HCEC 1CT (cell line): ENCODE results near the gene MYL3.
"Not testable (repeated sequence)": the region's sequence is repeated elsewhere in the genome, so short reads cannot be mapped to it uniquely, and the experiment has no call there.

Experiments used
- DNase-seq: peaks from one replicate; pipeline ENCODE4 v3.0.0-alpha.2; 2017

MYL3 gene

DNA sequence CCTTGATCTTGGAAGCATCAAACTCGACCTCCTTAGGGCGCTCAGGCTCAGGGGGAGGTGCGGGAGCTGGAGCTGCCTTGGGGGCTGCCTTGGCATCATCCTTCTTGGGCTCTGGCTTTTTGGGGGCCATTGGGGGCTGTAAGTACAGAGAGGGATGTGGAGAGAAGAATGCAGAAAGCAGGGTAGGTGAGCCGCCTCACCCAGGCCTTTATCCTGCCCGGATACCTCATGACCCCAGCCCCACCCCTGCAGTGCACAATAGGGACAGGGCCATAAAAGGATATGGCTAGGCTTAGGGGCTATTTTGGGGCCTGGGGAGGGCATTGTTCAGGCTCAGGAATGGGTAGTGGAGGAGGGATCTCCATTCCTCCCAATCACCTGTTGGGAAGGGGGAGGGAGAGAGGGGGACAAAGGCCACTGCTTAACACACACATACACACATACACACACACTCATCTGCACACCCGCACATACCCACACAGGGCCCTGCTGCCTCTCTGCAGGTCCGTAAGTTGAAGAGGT lies at the start of gene MYL3:
Gene MYL3 (minus strand): TSS at position 184 of the 522 bp plus-strand sequence. CDS start 54 bp downstream, at position 130.
- DNase-seq, result no peak

DNA sequence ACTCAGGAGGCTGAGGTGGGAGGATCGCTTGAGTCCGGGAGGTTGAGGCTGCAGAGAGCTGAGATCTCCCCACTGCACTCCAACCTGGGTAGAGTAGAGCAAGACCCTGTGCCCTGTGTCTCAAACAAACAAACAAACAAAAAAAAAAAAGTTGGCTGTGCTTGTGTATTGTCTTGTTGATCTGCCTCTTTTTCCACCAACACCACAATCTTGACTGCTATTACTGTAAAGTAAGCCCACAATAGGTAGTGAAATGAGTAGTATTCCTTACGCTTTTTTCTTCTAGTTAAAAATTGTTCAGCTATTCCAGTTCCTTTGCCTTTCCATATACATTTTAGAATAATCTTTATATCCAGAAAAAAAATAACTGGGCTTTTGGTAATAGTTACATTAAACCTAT lies 49.7 kb upstream of the MYL3 start:
- no peak for DNase-seq

DNA sequence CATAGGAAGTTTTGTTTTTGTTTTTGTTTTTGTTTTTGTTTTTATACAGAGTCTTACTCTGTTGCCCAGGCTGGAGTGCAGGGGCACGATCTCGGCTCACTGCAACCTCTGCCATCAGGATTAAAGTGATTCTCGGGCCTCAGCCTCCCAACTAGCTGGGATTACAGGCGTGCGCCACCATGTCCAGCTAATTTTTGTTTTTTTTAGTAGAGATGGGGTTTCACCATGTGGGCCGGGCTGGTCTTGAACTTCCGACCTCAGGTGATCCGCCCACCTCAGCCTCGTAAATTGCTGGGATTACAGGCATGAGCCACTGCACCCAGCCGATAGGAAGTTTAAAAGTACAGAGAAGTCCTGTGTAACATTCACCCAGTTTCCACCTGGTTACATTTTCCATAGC lies 47.7 kb upstream of the MYL3 start:
- DNase-seq, result not testable (repeated sequence)

DNA sequence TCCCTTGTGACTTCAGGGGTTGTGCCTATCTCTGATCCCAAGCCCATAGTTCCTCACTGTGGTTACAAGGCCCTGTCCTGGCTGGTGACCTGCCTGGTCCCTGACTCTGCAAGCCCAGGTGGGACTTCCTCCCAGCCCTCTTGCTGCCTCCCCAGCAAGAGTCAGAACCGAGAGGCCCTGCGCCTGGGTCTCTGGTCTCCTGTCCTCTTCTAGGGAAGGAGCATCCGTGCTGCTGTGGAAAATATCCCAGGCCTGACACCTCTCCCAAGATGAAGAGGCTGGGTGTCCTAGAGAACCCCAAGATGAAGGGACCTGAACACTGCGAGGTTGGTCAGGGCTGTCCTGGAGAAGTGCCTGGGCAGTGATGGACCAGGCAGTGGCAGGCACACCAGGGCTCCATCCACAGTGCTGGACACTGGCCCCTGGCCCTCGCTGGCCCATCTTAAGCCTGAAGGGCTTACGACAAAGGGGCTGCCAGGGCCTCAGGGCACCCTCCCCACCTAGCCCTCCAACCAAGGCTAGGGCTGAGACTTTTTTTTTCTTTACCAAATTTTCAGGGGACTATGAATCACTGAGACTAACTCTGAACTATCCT lies 47.0 kb upstream of the MYL3 start:
- no peak for DNase-seq

DNA sequence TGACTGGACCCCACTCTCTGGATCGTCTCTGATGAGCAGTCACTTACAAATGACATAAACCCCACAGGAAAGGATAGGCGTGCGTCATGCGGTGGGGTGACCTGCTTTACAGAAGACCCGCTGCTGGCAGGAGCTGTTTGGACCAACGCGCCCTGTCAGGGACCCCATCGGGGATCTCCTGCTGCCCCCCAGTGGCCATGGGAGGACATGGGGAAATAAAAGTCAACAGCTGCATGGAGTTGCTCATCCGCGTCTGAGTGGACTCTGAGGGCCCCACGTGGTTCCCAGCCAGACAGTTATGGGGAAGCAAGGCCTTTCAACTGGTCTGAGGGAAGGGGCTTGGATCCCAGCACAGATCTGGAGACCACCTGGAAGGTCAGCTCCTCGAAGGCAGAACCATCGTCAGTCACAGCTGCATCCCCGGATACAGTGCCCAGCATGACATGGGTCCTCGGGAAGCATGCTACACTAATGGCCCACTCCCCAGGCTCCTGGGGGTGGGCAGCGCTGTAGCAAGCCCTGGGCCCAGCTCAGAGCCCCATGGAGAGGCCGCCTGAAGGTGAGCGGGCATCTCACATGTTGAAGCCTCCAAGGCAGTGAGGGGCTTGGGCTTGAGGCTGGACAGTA lies 46.4 kb upstream of the MYL3 start:
- DNase-seq, result peak; percentile 75

DNA sequence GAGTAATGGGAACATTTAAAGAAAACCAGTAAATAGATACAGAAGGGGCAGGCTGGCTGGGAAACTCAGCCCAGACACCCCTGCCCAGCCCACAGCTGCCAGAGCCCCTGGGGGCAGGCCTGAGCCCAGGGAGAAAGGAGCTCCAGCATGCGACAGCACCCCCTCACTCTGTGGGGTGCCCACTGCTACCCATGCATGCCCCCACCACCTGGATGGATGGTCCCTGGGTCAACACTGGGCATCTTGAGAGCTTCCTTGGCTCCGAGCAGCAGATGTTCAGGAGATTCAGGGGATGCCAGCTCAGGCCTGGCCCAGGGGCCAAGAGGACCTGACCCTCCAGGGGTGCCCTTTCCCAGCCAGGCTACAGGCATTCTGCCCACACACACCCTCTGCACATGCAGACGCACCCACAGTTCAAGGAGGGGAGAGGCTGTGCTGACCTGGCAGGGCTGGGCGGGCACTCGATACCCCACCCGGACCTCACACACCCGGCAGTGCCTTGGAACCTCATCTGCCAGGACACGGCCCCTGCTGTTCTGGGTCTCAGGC lies 45.8 kb upstream of the MYL3 start:
- DNase-seq, result no peak

DNA sequence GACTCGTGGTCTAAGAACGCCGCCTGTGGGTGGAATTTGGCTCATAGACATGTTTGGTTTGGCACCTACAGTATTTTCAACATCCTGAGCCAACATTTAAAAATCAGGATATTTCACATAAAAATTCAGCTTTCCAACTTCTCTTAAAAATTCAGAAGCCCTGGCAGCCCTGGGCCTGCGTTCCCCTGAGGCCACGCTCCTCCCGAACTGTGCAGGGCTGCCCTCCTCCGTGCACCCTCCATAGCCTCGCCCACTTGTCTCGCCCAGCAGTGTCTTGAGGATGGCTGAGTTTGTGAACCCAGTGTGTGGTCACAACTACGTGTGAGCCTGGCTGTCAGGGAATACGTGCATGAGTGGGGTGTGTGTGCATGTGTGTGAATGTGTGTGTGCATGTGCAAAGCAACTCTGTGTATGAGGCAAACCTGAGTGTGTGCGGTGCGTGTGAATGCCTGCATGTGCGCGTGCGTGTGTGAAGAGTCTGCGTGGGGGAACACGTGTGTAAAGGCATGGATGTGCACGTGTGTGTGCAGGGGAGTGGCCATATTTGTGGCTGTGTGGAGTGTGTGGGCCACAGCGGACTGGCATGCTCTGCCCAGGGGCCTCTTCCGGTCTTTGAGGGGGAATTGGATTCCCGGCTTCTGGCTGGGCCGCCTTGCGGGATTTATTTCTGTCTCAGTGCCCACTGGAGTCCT lies 45.2 kb upstream of the MYL3 start:
- DNase-seq, result peak; percentile 18

DNA sequence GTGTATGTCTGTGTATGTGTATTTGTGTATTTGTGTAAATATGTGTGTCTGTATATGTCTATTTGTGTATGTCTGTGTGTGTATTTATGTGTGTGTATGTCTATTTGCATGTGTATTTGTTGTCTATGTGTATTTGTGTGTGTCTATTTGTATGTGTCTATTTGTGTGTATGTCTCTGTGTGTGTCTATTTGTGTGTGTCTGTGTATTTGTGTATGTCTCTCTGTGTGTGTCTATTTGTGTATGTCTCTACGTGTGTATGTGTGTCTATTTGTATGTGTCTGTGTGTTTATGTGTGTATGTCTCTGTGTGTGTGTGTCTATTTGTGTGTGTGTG lies 44.7 kb upstream of the MYL3 start:
- no peak for DNase-seq

DNA sequence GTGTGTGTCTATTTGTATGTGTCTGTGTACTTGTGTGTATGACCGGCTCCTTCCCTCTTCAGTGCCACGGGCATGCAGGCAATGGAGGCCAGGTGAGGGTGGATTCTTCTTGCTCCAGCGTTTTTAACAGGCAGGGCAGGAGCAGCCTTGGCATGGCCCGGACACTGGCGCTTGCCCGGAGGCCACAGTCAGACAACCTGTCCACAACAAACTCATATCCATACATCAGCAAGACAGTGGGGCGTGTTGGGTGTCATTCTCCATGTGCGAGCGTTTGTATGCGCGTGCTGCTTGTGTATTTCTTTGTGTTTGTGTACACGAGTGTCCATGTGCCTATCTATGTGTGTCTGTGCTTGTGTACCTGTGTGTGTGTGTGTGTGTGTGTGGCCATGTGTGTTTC lies 44.0 kb upstream of the MYL3 start:
- no peak for DNase-seq

DNA sequence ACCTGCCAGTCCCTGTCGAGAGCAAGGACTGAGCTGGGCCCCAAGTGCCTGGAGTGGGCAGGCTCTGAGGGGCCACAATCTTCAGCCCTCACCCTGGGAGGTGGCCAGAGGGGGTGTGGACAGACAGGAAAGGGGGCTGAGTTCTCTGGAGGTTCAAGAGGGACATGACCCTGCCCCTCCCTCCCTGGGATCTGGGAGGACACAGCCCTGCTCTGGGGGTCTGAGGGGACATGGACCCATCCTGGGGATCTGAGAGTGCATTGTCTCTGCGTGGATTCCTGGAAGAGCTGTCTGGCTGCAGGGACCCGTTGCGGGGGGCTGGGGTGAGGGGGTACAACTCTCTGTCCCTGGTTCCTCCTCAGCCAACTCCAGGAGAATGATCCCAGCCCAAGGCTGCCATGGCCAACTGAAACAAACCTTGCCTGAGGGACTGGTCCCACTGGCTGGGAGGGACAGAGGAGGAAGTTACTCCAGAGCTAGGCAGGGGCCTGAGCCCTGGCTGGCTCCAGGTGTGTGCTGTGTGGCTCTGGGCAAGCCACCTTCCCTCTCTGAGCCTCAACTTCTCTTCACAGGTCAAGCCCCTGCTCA lies 43.3 kb upstream of the MYL3 start:
- DNase-seq, result no peak

DNA sequence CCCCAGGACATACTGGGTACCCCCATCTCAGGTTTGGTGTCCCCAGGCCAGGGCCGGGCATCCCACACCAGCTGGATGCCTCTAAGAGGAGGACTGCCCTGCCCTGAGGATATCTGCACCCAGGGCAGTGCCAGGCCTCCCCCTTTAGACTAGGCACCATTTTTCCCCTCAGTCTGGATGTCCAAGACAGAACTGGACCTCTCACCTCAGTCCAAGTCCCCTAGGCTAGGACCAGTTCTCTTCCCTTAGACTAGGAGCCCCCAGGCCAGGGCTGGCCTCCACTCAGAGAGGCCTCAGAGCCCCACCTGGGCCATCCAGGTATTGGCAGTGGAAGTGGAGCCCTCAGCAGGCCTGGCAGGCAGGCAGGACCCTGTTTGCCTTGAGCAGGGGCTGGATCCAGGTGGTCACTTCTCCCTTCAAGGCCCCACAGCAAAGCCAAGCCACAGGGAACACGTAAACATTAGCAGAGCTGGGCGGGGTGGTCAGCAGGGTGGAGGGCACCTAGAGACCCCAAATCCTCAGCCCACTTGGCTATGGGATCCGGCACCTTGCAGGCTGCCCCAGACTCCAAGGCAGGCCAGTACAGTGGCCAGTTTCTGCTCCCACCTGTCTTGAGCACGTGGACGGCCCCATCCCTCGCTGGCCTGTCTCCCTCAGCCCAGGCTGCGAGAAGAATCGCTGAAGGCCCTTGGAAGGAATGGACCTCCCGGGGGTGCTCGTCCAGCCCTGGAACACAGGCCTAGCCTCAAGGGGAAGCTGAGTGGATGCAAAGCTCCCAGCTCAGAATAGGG lies 42.6 kb upstream of the MYL3 start:
- no peak for DNase-seq

DNA sequence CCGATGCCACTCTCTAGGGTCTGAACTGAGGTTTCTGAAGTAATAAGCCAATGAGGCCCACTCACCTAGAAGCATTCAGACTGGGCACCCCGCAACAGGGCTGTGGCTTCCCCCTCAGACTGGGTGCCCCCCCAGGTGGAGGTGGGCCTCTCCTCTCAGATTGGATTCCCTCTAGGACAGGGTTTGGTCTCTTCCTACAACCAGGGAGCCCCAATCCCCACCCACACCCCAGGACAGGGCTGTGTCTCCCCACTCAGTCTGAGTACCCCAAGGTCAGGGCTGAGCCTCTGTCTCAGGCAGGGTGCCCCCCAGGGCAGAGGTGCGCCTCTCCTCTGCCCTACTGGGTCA lies 41.9 kb upstream of the MYL3 start:
- no peak for DNase-seq

DNA sequence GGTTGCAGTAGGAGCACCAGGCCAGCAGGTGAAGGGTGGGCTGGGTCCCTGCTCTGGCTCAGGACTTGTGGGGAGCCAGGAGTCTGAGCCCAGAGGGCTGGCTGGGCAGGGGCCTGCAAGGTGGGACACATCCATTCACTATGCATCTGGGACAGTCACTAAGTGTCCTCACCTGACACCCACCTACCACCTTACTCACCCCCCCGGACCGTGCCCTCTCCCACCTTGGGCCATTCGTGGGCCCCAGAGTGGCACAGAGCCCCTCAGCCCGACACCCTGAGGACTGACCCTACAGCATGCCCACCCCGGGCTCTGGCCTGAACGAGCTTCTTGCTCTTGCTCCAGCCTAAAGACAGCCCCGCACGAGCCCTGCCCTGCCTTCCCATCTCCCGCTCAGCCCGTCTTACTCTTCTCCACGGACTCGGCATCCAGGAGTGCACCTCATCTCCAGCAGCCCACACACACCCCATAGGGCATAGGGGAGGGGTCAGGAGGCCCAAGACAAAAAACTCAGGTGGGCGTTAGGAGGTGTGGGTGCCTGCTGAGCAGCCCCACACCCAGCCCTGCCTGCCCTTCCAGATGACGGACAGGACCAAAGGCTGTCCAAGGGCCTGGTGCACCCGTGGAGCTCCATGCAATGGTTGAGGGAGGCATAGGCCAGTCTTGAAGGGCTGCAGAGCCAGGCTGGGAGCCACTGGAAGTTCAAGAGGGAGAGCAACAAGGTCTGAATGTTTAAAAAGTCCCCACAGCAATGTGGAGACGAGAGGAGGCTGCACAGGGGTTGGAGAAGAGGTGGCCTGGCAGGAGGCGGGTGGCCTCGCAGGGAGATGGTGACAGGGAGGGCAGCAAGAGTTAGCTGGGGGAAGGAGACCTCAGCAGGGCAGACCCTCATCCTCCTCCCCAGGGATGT lies 41.3 kb upstream of the MYL3 start:
- DNase-seq, result no peak

DNA sequence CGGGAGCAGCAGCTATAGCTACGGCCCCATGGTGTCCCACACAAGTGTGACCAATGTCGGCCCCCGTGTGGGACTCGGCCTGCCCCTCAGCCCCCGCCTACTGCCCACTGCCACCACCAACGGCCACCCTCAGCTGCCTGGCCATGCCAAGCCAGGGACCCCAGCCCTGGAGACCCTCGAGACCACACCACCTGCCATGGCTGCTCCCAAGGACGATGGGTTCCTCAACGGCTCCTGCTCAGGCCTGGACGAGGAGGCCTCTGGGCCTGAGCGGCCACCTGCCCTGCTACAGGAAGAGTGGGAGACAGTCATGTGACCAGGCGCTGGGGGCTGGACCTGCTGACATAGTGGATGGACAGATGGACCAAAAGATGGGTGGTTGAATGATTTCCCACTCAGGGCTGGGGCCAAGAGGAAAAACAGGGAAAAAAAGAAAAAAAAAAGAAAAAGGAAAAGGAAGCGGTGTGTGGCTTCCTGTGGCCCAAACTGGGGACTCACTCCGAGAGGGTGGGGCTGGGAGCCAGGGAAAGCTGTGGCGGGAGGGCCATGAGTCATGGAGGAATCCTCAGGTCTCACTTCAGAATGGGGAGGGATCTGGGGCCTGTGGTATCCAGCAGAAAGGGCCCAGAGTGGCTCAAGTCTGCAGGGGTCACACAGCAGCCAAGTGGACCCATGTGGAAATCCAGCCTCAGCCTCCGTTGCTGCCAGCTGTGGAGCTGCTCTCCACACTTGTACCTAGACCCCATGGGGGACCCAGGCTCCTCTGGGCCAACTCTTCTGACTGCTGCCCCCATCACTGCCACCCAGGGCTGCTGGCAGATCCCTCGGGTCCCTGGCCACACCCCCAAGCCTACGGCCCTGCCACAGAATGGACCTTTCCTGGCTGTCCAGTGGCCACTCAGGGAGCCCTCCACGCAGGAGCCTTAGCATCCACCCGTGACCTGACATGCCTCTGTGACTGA lies 40.4 kb upstream of the MYL3 start:
- DNase-seq, result peak; percentile 35

DNA sequence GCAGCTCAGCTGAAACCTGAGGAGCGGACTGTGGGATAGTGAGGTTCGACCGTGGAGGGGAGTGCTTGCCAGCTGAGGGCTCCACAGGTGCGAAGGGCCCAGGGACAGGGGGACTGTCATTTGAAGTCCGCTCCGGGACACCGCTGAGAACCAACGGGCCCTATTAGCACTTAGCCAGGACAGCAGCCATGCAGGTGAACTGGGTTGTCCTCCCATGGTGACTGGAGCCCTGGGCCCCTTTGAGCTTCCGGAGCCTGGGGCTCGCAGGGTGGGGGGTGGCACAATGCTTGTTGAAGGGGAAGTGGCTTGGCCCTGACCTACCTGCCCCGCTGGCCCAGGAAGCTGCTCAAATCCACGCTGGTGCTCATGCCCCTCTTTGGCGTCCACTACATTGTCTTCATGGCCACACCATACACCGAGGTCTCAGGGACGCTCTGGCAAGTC lies 39.0 kb upstream of the MYL3 start:
- DNase-seq, result no peak

DNA sequence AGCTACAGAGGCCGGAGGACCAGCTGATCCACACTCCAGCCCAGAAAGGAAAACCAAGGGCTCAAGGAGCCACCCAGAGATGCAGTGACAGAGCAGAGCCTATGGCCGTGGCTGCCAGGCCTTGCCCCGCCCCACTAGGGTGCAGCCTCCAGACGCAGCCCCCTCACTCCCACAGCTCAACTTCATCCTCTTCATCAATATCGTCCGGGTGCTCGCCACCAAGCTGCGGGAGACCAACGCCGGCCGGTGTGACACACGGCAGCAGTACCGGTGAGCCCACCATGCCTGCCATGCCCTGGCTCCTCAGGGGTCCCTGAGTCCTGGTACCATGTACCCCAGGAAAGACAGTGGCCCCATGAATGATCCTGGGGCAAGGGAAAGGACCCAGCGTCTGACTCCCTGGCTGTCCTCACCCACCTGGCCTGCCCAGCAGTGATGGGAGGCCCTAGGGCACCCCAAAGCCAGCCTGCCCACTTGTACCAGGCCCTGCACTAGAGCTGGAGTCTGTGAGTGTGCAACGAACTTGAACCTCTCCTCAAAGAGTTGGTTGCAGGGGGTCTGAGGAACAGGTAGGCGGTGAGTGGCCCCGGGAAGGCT lies 38.4 kb upstream of the MYL3 start:
- no peak for DNase-seq

DNA sequence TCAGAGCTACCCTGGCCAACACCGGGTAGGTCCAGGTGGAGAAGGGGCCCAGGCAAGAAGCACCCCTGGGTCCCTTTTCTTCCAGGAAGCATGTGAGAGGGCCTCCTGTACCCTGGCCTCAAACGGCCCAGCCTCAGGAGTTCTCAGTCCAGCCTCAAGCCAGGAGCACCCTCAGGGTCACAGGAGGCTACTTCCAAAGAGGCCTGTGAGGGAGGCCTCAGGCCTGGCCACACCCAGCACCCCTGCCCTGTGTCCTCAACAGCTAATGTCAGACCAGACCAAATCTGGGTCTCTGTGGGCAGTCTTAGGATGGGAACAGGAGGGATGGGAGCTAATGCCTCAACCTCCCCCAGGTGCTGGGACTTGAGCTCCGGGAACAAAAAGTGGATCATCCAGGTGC lies 37.8 kb upstream of the MYL3 start:
- DNase-seq, result no peak

DNA sequence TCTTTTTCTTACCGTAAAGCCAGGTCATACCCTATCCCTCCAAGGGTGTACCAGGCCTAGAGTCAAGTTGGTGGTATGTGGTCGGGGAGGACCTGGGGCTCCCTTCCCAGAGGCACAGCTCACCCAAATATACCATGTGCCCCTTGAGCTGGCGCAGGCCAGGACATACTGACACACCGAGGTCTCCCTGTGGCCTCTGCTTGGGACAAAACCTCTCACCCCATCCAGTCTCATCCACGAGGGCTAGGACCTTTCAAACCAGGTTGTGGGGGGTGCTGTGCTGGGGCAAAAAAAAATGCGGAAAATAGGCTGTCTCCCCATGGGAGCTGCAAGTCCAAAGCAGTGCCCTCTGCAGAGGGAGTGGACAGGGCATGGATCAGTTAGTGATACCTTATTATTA lies 37.1 kb upstream of the MYL3 start:
- no peak for DNase-seq

DNA sequence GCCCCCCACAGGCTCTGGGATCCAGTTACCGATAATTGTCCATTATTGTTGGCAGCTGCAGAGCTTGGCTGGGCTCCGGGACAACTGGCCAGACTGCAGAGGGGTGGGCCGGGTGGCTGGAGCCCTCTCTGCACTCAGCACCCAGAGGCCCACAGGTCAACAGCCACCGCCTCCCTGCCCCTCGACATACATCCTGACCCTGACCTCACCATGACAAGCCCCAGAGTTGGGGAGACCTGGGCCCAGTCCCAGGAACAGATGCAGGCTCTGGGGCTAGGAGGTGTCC lies 36.7 kb upstream of the MYL3 start:
- no peak for DNase-seq
